Natural killer cell (primary cell): ENCODE results near the gene KCNQ1OT1. TPM values are rescaled to one million over a fixed set of nuclear protein-coding genes. Genes with fewer than 3 reads are reported as not detected.

Experiments used
- ATAC-seq, 3 donors: fragments of 150-1000 bp in 2 of 3; fragments of 200-7000 bp in 1 of 3; cut with Tn5 transposase; 1 replicate in 1 of 3; 2 replicates in 2 of 3; pipeline ENCODE4 v1.10.0; 2021; ENCODE audit warnings: mild to moderate bottlenecking in 2 of 3, moderate library complexity in 2 of 3
- DNase-seq, 2 donors: peaks; one replicate each; pipeline versions ENCODE4 v3.0.0 to v3.0.0-alpha.2; 2013 to 2021; ENCODE audit warnings: mixed read lengths in 1 of 2
- H3K27ac ChIP-seq: one replicate; pipeline ENCODE4 v1.5.1; 2013; ENCODE audit warnings: mild to moderate bottlenecking, low read length
- H3K27me3 ChIP-seq: one replicate; pipeline ENCODE4 v1.6.1; 2013; ENCODE audit warnings: low read length; ENCODE audit not compliant: control insufficient read depth, insufficient read depth
- H3K36me3 ChIP-seq: one replicate; pipeline ENCODE4 v1.6.1; 2013; ENCODE audit warnings: low read length; ENCODE audit not compliant: control insufficient read depth, insufficient read depth
- H3K4me1 ChIP-seq: one replicate; pipeline ENCODE4 v1.6.1; 2013; ENCODE audit warnings: low read length; ENCODE audit not compliant: control insufficient read depth, insufficient read depth
- H3K4me3 ChIP-seq: one replicate; pipeline ENCODE4 v1.5.1; 2013; ENCODE audit warnings: low read length
- H3K9me3 ChIP-seq: one replicate; pipeline ENCODE4 v1.6.1; 2013; ENCODE audit warnings: low read length; ENCODE audit not compliant: control insufficient read depth, insufficient read depth
- H3K27ac Mint-ChIP-seq, 2 donors: one replicate each; pipeline ENCODE4 v1.8.0; 2022; ENCODE audit warnings: mild to moderate bottlenecking in 2 of 2, mixed read lengths in 2 of 2, moderate library complexity in 1 of 2
- H3K27me3 Mint-ChIP-seq, 2 donors: one replicate each; pipeline ENCODE4 v1.8.0; 2022; ENCODE audit warnings: low read depth in 2 of 2, mixed read lengths in 2 of 2
- H3K36me3 Mint-ChIP-seq: one replicate; pipeline ENCODE4 v1.8.0; 2022; ENCODE audit warnings: mixed read lengths
- H3K4me1 Mint-ChIP-seq, 2 donors: one replicate each; pipeline ENCODE4 v1.8.0; 2022; ENCODE audit warnings: mixed read lengths in 2 of 2
- H3K4me3 Mint-ChIP-seq: one replicate; pipeline ENCODE4 v1.8.0; 2022; ENCODE audit warnings: mild to moderate bottlenecking, moderate library complexity, mixed read lengths
- H3K9me3 Mint-ChIP-seq, 2 donors: one replicate each; pipeline ENCODE4 v1.8.0; 2022; ENCODE audit warnings: mixed read lengths in 2 of 2
- CTCF ChIP-seq: fragments of 200-600 bp; IDR thresholded peaks from one replicate; pipeline ENCODE4 v1.8.0; 2022; ENCODE audit warnings: antibody characterized with exemption
- WGBS: methylation state at CpG from one replicate; pipeline ENCODE4 v1.1.7; 2013; ENCODE audit warnings: missing lambda C conversion rate; ENCODE audit not compliant: insufficient coverage; 5-methylcytosine and 5-hydroxymethylcytosine counted together
- intact Hi-C: fragments of 100-400 bp; cut with micrococcal nuclease; formaldehyde crosslinking; loops from one replicate; pipeline ENCODE4 v1.14.2; 2022
- total RNA-seq, 4 donors: library from RNA; stranded (reverse); fragments of 120-200 nt in 1 of 4; gene quantifications; one replicate each; pipeline versions ENCODE4 v1.2.3 to v1.2.4, GENCODE V29; 2013 to 2022

Gene KCNQ1OT1
- total RNA-seq, 3 donors from 2014 or later (not counting 1 experiment from before 2014, with no cell fraction given), result 0.72 to 0.78 (median 0.75) TPM

DNA sequence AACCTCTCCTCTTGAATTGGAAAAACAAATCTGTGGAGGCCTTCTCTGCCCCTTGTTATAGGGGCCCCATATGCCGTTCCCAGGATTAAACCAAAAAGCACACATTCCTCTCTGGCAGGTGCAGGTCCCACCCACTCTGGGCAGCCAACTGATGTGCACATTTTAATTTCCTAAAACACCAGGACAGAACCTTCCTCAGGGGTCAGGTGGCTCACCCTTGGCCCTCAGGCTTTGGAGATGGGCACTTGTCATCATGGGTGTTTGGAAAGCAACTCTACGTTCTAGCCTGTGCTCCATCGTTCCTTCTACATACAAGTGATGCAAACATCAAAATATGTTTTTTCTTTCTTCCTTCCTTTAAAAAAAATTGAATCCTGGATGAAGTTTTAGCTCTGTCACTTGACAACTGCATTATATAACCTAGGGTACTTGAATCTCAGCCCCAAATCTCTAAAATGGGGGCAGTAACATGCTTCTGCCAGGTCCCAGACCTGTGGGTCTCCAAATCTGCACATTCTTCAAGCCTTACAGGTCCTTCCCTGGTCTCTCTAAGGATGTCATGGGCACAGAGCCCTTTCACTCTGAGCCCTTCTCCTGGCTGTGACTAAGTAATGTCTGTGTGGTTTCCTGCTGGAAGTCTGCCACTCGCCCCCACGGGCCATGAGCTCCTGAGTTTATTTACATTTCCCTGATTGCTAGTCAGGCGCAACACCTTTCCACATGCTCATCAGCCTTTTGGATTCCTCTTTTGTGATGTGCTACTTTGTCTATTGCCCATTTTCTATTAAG, 43.8 kb downstream of the KCNQ1OT1 start:
- Histone ChIP-seq H3K36me3 (no peaks in the 10 kb centered on the region), H3K27ac (no peak overlapping the region), H3K4me1 (no peaks in the 10 kb centered on the region), H3K9me3 (peaks cover 6% of the 10 kb centered on the region), H3K4me3 (no peak overlapping the region), H3K27me3 (no peaks in the 10 kb centered on the region)
- no peak overlapping the region for H3K27ac Mint-ChIP-seq
- TF ChIP-seq CTCF, result no peak
- no peak for ATAC-seq
- intact Hi-C loops, result no loop called here
- H3K9me3 Mint-ChIP-seq, result peaks cover 0 to 6% of the 10 kb centered on the region in 2 donors
- H3K4me3 Mint-ChIP-seq, result no peak overlapping the region
- peaks cover 18 to 42% of the 10 kb centered on the region in 2 donors for H3K27me3 Mint-ChIP-seq
- H3K4me1 Mint-ChIP-seq, result no peaks in the 10 kb centered on the region
- H3K36me3 Mint-ChIP-seq, result peaks cover 7% of the 10 kb centered on the region
- no peak for DNase-seq
- 30% methylated on average over 6 of the region's 6 CpGs for WGBS

DNA sequence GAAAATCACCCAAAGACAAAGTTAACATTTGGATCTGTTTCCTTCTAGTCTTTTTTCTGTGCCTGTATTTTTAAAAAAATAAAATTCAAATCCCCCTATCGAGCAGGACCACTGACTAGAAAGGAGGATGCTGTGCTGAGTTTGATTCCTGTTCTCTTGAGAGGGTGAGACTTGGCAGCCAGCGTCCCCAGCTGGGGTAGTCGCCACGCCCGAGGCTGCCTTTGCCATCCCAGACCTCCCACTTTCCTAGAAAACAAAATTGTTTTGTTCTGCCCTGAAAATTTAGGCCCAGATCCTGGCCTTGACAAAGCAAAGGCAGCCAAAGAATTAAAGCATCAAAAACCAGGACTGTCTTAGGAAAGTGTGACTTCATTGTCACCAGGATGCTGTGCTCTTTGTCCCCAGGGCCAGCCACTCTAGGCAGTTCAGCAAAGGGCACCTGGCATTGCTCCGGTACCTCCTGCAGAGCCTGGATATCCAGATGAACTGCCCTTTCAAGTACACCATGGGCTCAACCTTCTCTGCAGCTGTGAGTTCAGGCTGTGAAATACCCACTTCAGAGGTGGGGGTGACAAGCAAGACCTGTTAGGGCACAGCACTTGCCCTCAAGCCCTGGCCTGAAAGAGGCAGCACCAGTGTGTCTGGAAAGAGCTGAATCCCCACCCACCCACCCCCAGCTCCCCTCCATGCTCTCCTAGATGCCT, 44.6 kb downstream of the KCNQ1OT1 start:
- H3K4me3 Mint-ChIP-seq, result no peak overlapping the region
- no peaks in the 10 kb centered on the region for H3K4me1 Mint-ChIP-seq
- no peak for DNase-seq
- H3K36me3 Mint-ChIP-seq, result peaks cover 12% of the 10 kb centered on the region
- H3K27ac Mint-ChIP-seq, result no peak overlapping the region
- H3K9me3 Mint-ChIP-seq, result peaks cover 3 to 8% of the 10 kb centered on the region in 2 donors
- H3K9me3 ChIP-seq, result peaks cover 12% of the 10 kb centered on the region
- TF ChIP-seq CTCF, result no peak
- H3K36me3 ChIP-seq, result no peaks in the 10 kb centered on the region
- intact Hi-C loops, result no loop called here
- peaks cover 18 to 42% of the 10 kb centered on the region in 2 donors for H3K27me3 Mint-ChIP-seq
- WGBS, result 92% methylated on average over 5 of the region's 6 CpGs
- H3K27ac ChIP-seq, result no peak overlapping the region
- no peaks in the 10 kb centered on the region for H3K4me1 ChIP-seq
- H3K4me3 ChIP-seq, result no peak overlapping the region
- no peaks in the 10 kb centered on the region for H3K27me3 ChIP-seq
- ATAC-seq, result no peak

DNA sequence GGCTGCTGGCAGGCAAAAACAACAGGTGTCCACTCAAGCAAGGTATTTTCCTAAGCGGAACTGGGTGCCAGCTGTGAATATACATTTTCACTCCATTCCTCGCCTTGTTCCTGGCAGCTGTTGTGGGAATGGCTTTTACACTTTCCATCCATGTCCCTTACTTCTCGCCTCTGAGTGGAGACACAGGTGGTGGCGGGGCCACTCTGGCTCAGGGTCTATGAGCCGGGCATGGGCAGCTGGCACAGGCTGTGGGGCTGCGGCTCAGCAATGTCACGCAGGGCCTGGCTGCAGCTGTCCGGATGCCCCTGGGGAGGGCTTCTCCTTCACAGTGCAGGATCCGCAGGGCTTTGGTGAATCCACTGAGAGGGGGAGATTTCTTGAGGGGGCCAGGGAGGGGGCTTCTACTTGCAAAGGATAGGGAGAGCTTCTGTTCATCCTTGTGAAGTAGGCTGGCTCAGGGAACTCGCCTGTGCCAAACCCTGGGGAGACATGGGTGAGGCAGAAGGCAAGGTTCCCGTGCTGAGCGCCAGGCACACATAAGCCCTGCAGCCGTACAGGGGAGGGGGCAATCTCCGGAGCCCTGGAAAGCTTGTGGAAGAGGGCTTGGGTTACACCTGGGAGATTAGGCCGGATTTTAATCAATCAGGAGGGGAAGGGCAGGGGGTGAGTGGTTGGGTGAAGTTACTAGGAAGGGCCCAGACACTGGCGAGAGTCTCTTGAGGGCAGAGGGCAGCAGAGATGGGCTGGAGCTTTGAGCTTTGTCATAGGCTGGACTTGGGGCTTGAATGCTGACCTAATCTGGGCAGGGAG, 45.7 kb downstream of the KCNQ1OT1 start:
- Histone ChIP-seq H3K4me1 (no peaks in the 10 kb centered on the region), H3K36me3 (no peaks in the 10 kb centered on the region), H3K27ac (no peak overlapping the region), H3K9me3 (peaks cover 13% of the 10 kb centered on the region), H3K4me3 (no peak overlapping the region), H3K27me3 (no peaks in the 10 kb centered on the region)
- Mint-ChIP-seq H3K9me3 (peaks cover 6 to 18% of the 10 kb centered on the region in 2 donors), H3K36me3 (peaks cover 23% of the 10 kb centered on the region), H3K4me1 (no peaks in the 10 kb centered on the region), H3K4me3 (no peak overlapping the region), H3K27me3 (peaks cover 21 to 49% of the 10 kb centered on the region in 2 donors), H3K27ac (no peak overlapping the region)
- no peak for DNase-seq
- intact Hi-C loops, result no loop called here
- WGBS, result 94% methylated on average over 16 of the region's 16 CpGs
- no peak for ATAC-seq
- TF ChIP-seq CTCF, result no peak
